HCT116 (cell line): ENCODE results near the gene FXYD6. TPM values are rescaled to one million over a fixed set of nuclear protein-coding genes. Genes with fewer than 3 reads are reported as not detected.

ENCODE experiments used
- ATAC-seq: fragments of 200-7000 bp; cut with Tn5 transposase; 2 replicates; pipeline ENCODE4 v1.9.1; 2020; ENCODE audit warnings: mild to moderate bottlenecking, moderate library complexity
- BruUV-seq: library from RNA; stranded (reverse); fragments of 400-500 nt; replicated peaks from 2 replicates; lab custom pipeline; 2021; lab: Mats Ljungman, UMichigan
- CTCF ChIA-PET: fragments of 300-600 bp; sonication (Branson Sonifier 250); formaldehyde crosslinking; loops from one replicate; lab custom pipeline; 2021; ENCODE audit warnings: antibody characterized with exemption; lab: Charles Lee
- POLR2A ChIA-PET: fragments of 300-600, 350-600 bp; sonication (Branson Sonifier 250); formaldehyde crosslinking; loops from one replicate; lab custom pipeline; 2021; ENCODE audit warnings: antibody characterized with exemption; lab: Charles Lee
- RAD21 ChIA-PET, 2 experiments: fragments of 300-600 bp; sonication (Branson Sonifier 250); formaldehyde crosslinking; loops; one replicate each; lab custom pipeline; 2023; ENCODE audit warnings: low total read pairs in 2 of 2; ENCODE audit not compliant: uncharacterized antibody in 2 of 2, unreplicated experiment in 2 of 2, low non-redundant PET in 1 of 2; lab: Charles Lee
- DNase-seq: peaks from one replicate; pipeline ENCODE4 v3.0.0-alpha.2; 2010; ENCODE audit warnings: low read depth, low spot score
- H2AFZ ChIP-seq: fragments of 200-600 bp; shearing (Covaris generic), sonication (generic); 2 replicates; pipeline ENCODE4 v1.6.1; 2017; ENCODE audit warnings: low read depth, mixed run types, mixed read lengths, antibody characterized with exemption, low read length; ENCODE audit not compliant: poor library complexity, severe bottlenecking
- H3K27ac ChIP-seq: 2 replicates; pipeline ENCODE4 v1.5.1; 2012; ENCODE audit warnings: low read depth, low read length
- H3K27me3 ChIP-seq: fragments of 200-600 bp; sonication (generic); 2 replicates; pipeline ENCODE4 v1.6.1; 2016; ENCODE audit warnings: mixed run types, low read length, mixed read lengths; ENCODE audit not compliant: insufficient read depth
- H3K36me3 ChIP-seq, 2 experiments: fragments of 200-500 bp in 1 of 2; fragments of 200-600 bp in 1 of 2; sonication (Bioruptor generic) in 1 of 2; sonication (generic) in 1 of 2; 2 replicates each; pipeline versions ENCODE4 v1.5.1 to v1.6.1; 2014 to 2016; ENCODE audit warnings: low read length in 2 of 2, inconsistent platforms in 1 of 2, mixed read lengths in 1 of 2, mixed run types in 1 of 2; ENCODE audit not compliant: insufficient read depth in 2 of 2, control insufficient read depth in 1 of 2
- H3K4me1 ChIP-seq, 2 experiments: fragments of 200-600 bp in 1 of 2; sonication (generic) in 1 of 2; 2 replicates each; pipeline versions ENCODE4 v1.5.1 to v1.6.1; 2012 to 2017; ENCODE audit warnings: low read length in 2 of 2, inconsistent platforms in 1 of 2, mild to moderate bottlenecking in 1 of 2, mixed read lengths in 1 of 2, mixed run types in 1 of 2, moderate library complexity in 1 of 2; ENCODE audit not compliant: insufficient read depth in 2 of 2, control insufficient read depth in 1 of 2
- H3K4me2 ChIP-seq: fragments of 200-600 bp; sonication (generic); 2 replicates; pipeline ENCODE4 v1.6.1; 2017; ENCODE audit warnings: mixed run types, low read length, mixed read lengths
- H3K4me3 ChIP-seq, 2 experiments: fragments of 200-600 bp in 1 of 2; sonication (generic) in 1 of 2; replicated peaks in 1 of 2; 2 replicates each; pipeline ENCODE4 v1.5.1; 2011 to 2016; ENCODE audit warnings: low read length in 2 of 2, control low read depth in 1 of 2, low read depth in 1 of 2, mild to moderate bottlenecking in 1 of 2, mixed read lengths in 1 of 2, mixed run types in 1 of 2
- H3K79me2 ChIP-seq: fragments of 200-600 bp; sonication (generic); 2 replicates; pipeline ENCODE4 v1.6.1; 2017; ENCODE audit warnings: mild to moderate bottlenecking, mixed run types, low read length, moderate library complexity, mixed read lengths; ENCODE audit not compliant: insufficient read depth
- H3K9ac ChIP-seq: fragments of 200-600 bp; sonication (generic); 2 replicates; pipeline ENCODE4 v1.6.1; 2016; ENCODE audit warnings: low read length, mixed read lengths
- H3K9me2 ChIP-seq: fragments of 200-600 bp; sonication (generic), shearing (Covaris generic); 2 replicates; pipeline ENCODE4 v1.6.1; 2017; ENCODE audit warnings: mixed run types, mild to moderate bottlenecking, moderate library complexity; ENCODE audit not compliant: insufficient read depth
- H3K9me3 ChIP-seq, 2 experiments: fragments of 200-500 bp in 1 of 2; fragments of 200-600 bp in 1 of 2; sonication (Bioruptor generic) in 1 of 2; sonication (generic) in 1 of 2; 2 replicates each; pipeline ENCODE4 v1.6.1; 2014 to 2017; ENCODE audit warnings: low read length in 2 of 2, mixed read lengths in 2 of 2, inconsistent platforms in 1 of 2, low read depth in 1 of 2, mild to moderate bottlenecking in 1 of 2, mixed run types in 1 of 2, moderate library complexity in 1 of 2; ENCODE audit not compliant: control insufficient read depth in 1 of 2, insufficient read depth in 1 of 2
- H4K20me1 ChIP-seq: fragments of 200-600 bp; sonication (generic), shearing (Covaris generic); 2 replicates; pipeline ENCODE4 v1.6.1; 2017; ENCODE audit warnings: mixed run types, mild to moderate bottlenecking, moderate library complexity; ENCODE audit not compliant: insufficient read depth
- CEBPB ChIP-seq: IDR thresholded peaks from 2 replicates; pipeline ENCODE4 v1.6.1; 2012; ENCODE audit warnings: low read depth
- CTCF ChIP-seq, 3 experiments: fragments of 200-600 bp in 1 of 3; sonication (generic) in 1 of 3; IDR thresholded peaks in 2 of 3; conservative IDR thresholded peaks in 1 of 3; 2 replicates each; pipeline ENCODE4 v1.5.1; 2012 to 2017; ENCODE audit warnings: low read depth in 2 of 3, low read length in 2 of 3, antibody characterized with exemption in 1 of 3, borderline replicate concordance in 1 of 3, control low read depth in 1 of 3, mild to moderate bottlenecking in 1 of 3, mixed read lengths in 1 of 3, mixed run types in 1 of 3, moderate library complexity in 1 of 3; ENCODE audit not compliant: insufficient read depth in 1 of 3
- FOSL1 ChIP-seq: IDR thresholded peaks from 2 replicates; pipeline ENCODE4 v1.6.1; 2012; ENCODE audit warnings: low read depth
- REST ChIP-seq: IDR thresholded peaks from 2 replicates; pipeline ENCODE4 v1.6.1; 2012; ENCODE audit warnings: low read depth
- YY1 ChIP-seq: IDR thresholded peaks from 2 replicates; pipeline ENCODE4 v1.6.1; 2011; ENCODE audit warnings: low read length, low read depth, moderate library complexity, mild to moderate bottlenecking; ENCODE audit not compliant: insufficient replicate concordance; ENCODE audit errors: extremely low read depth
- ZFX ChIP-seq: fragments of 450-650 bp; IDR thresholded peaks from 2 replicates; pipeline ENCODE4 v1.6.1; 2017
- intact Hi-C: fragments of 100-400 bp; cut with micrococcal nuclease; formaldehyde crosslinking; loops from 2 replicates; pipeline ENCODE4 v1.10.0; 2022
- total RNA-seq: library from RNA; stranded (reverse); gene quantifications from one replicate; pipeline ENCODE4 v1.2.1, GENCODE V29; 2021; ENCODE audit not compliant: unreplicated experiment

Gene FXYD6
- total RNA-seq, 1 experiment from 2014 or later, result 2.5 TPM

GRCh38 chr11:117822074-117823033 lies 54.1 kb downstream of the FXYD6 start:
- Histone ChIP-seq H3K79me2 (no peaks in the 10 kb centered on the region), H3K36me3 (no peaks in the 10 kb centered on the region), H3K9me2 (no peaks in the 10 kb centered on the region)
- ATAC-seq, result peak; percentile 72
- TF ChIP-seq CTCF (IDR thresholded peaks at IDR 0.05 in 2 of 3, conservative IDR thresholded peaks at IDR 0.05 in 1 of 3; ENCODE audit: borderline replicate concordance in 1 of 3, insufficient read depth in 1 of 3, low read depth in 2 of 3, low read length in 2 of 3) (peak in 2 of 3 experiments; percentile 86 to 90; a peak in 4 of 6 replicates), YY1 (no peak), ZFX (no peak), REST (no peak), FOSL1 (no peak), CEBPB (no peak)
- TF ChIP-seq, all 23 proteins: peak for 1
- H3K4me3 ChIP-seq, result no peak overlapping the region
- POLR2A ChIA-PET, result interaction anchor here (1.0 to 1.5 kb wide), 2 partner anchors 124 to 231 kb away, joined by 3 to 4 read pairs; no protein-coding TSS in a partner anchor
- peak overlapping the region; percentile 10 for H2AFZ ChIP-seq
- peak overlapping the region; percentile 53 for H3K4me2 ChIP-seq
- CTCF ChIA-PET, result interaction anchor here (0.6 to 10.0 kb wide), 7 partner anchors 15 to 396 kb away, joined by 3 to 224 read pairs (median 4); no protein-coding TSS in a partner anchor
- H3K9me3 ChIP-seq, result no peaks in the 10 kb centered on the region
- no peak overlapping the region for H3K27ac ChIP-seq
- DNase-seq, result no peak
- H3K9ac ChIP-seq, result no peak overlapping the region
- no TSS peak for BruUV-seq
- peaks cover 7 to 29% of the 10 kb centered on the region in 2 experiments for H3K4me1 ChIP-seq
- RAD21 ChIA-PET, result interaction anchor here (1.0 to 1.4 kb wide), 4 partner anchors 124 to 231 kb away, joined by 3 to 7 read pairs (median 5); no protein-coding TSS in a partner anchor
- H3K27me3 ChIP-seq, result no peaks in the 10 kb centered on the region
- H4K20me1 ChIP-seq, result no peaks in the 10 kb centered on the region
- intact Hi-C loops, result loop anchor here (1.0 kb wide), 1 partner anchor 231 kb away; no protein-coding TSS in a partner anchor
